Activated CD8-positive, alpha-beta memory T cell treated with anti-CD3 and anti-CD28 coated beads, Interleukin-2, amount 10 ng/mL, durations not matched to agents 7 days and 5 days (primary cell): ENCODE measurements around the gene TENM4. TPM values are rescaled to one million over a fixed set of nuclear protein-coding genes. Genes with fewer than 3 reads are reported as not detected.

Source experiments
- ATAC-seq: fragments of 150-1000 bp; cut with Tn5 transposase; one replicate; pipeline ENCODE4 v1.10.0; 2021; ENCODE audit warnings: moderate library complexity
- CTCF ChIA-PET: fragments of 350-600 bp; sonication (Branson Sonifier 250); formaldehyde crosslinking; loops from one replicate; lab custom pipeline; 2021; ENCODE audit warnings: antibody characterized with exemption; lab: Charles Lee
- DNase-seq: peaks from one replicate; pipeline ENCODE4 v3.0.0-alpha.2; 2020
- H3K27ac Mint-ChIP-seq: one replicate; pipeline ENCODE4 v1.8.0; 2021; ENCODE audit warnings: mild to moderate bottlenecking, mixed read lengths
- H3K27me3 Mint-ChIP-seq: one replicate; pipeline ENCODE4 v1.8.0; 2021; ENCODE audit warnings: mixed read lengths
- H3K36me3 Mint-ChIP-seq: one replicate; pipeline ENCODE4 v1.8.0; 2021; ENCODE audit warnings: mild to moderate bottlenecking, mixed read lengths
- H3K4me1 Mint-ChIP-seq: one replicate; pipeline ENCODE4 v1.8.0; 2021; ENCODE audit warnings: mixed read lengths
- H3K4me3 Mint-ChIP-seq: one replicate; pipeline ENCODE4 v1.8.0; 2021; ENCODE audit warnings: mild to moderate bottlenecking, moderate library complexity, mixed read lengths
- H3K9me3 Mint-ChIP-seq: one replicate; pipeline ENCODE4 v1.8.0; 2022; ENCODE audit warnings: low read depth, mixed read lengths
- total RNA-seq, 2 experiments: library from RNA; stranded (reverse); gene quantifications; one replicate each; pipeline ENCODE4 v1.2.3, GENCODE V29; 2021

TENM4 gene
- total RNA-seq, 2 experiments from 2014 or later = not detected

- H3K36me3 Mint-ChIP-seq = no peaks in the 10 kb centered on the region
- H3K27me3 Mint-ChIP-seq = no peaks in the 10 kb centered on the region
- no peaks in the 10 kb centered on the region for H3K4me1 Mint-ChIP-seq
- H3K9me3 Mint-ChIP-seq = no peaks in the 10 kb centered on the region
- no peak overlapping the region for H3K27ac Mint-ChIP-seq
- ATAC-seq (no peak), DNase-seq (no peak)
- H3K4me3 Mint-ChIP-seq = no peak overlapping the region
- CTCF ChIA-PET = interaction anchor here (1.2 kb wide), 1 partner anchor 438 kb away, joined by 3 read pairs; no protein-coding TSS in a partner anchor
Measured at GRCh38 chr11:79083352-79083751, 357.5 kb downstream of the TENM4 start.

- H3K36me3 Mint-ChIP-seq = no peaks in the 10 kb centered on the region
- no peak overlapping the region for H3K27ac Mint-ChIP-seq
- DNase-seq = no peak
- no peak for ATAC-seq
- H3K4me1 Mint-ChIP-seq = no peaks in the 10 kb centered on the region
- no peaks in the 10 kb centered on the region for H3K27me3 Mint-ChIP-seq
- CTCF ChIA-PET = interaction anchor here (1.2 kb wide), 1 partner anchor 437 kb away, joined by 3 read pairs; no protein-coding TSS in a partner anchor
- H3K9me3 Mint-ChIP-seq = no peaks in the 10 kb centered on the region
- no peak overlapping the region for H3K4me3 Mint-ChIP-seq
Measured at GRCh38 chr11:79082907-79083306, 357.9 kb downstream of the TENM4 start.

GRCh38 chr11:79082280-79082679 lies 358.6 kb downstream of the TENM4 start:
- H3K9me3 Mint-ChIP-seq = no peaks in the 10 kb centered on the region
- H3K27me3 Mint-ChIP-seq = no peaks in the 10 kb centered on the region
- no peak for DNase-seq
- no peaks in the 10 kb centered on the region for H3K36me3 Mint-ChIP-seq
- ATAC-seq = no peak
- H3K4me1 Mint-ChIP-seq = no peaks in the 10 kb centered on the region
- no peak overlapping the region for H3K27ac Mint-ChIP-seq
- CTCF ChIA-PET = interaction anchor here (1.2 kb wide), 1 partner anchor 437 kb away, joined by 3 read pairs; no protein-coding TSS in a partner anchor
- H3K4me3 Mint-ChIP-seq = no peak overlapping the region

GRCh38 chr11:79081471-79082031 lies 359.3 kb downstream of the TENM4 start:
- Mint-ChIP-seq H3K4me1 (no peaks in the 10 kb centered on the region), H3K27me3 (no peaks in the 10 kb centered on the region), H3K36me3 (no peaks in the 10 kb centered on the region), H3K4me3 (no peak overlapping the region), H3K27ac (no peak overlapping the region), H3K9me3 (no peaks in the 10 kb centered on the region)
- no peak for ATAC-seq
- CTCF ChIA-PET = no interaction called here
- DNase-seq = no peak

- DNase-seq (no peak), ATAC-seq (no peak)
- Mint-ChIP-seq H3K36me3 (no peaks in the 10 kb centered on the region), H3K9me3 (no peaks in the 10 kb centered on the region), H3K27ac (no peak overlapping the region), H3K4me3 (no peak overlapping the region), H3K4me1 (no peaks in the 10 kb centered on the region), H3K27me3 (no peaks in the 10 kb centered on the region)
- CTCF ChIA-PET = no interaction called here
Measured at GRCh38 chr11:79080551-79080950, 360.3 kb downstream of the TENM4 start.

GRCh38 chr11:79078999-79079398 lies 361.8 kb downstream of the TENM4 start:
- Mint-ChIP-seq H3K27me3 (no peaks in the 10 kb centered on the region), H3K4me1 (no peaks in the 10 kb centered on the region), H3K9me3 (no peaks in the 10 kb centered on the region), H3K36me3 (no peaks in the 10 kb centered on the region), H3K4me3 (no peak overlapping the region), H3K27ac (no peak overlapping the region)
- DNase-seq (no peak), ATAC-seq (no peak)
- CTCF ChIA-PET = interaction anchor here (1.4 to 1.8 kb wide), 2 partner anchors 11 to 433 kb away, joined by 3 to 11 read pairs; no protein-coding TSS in a partner anchor

- H3K36me3 Mint-ChIP-seq = no peaks in the 10 kb centered on the region
- H3K9me3 Mint-ChIP-seq = no peaks in the 10 kb centered on the region
- H3K27ac Mint-ChIP-seq = no peak overlapping the region
- no peaks in the 10 kb centered on the region for H3K27me3 Mint-ChIP-seq
- no peaks in the 10 kb centered on the region for H3K4me1 Mint-ChIP-seq
- DNase-seq (no peak), ATAC-seq (no peak)
- CTCF ChIA-PET = interaction anchor here (1.8 kb wide), 1 partner anchor 433 kb away, joined by 11 read pairs; no protein-coding TSS in a partner anchor
- no peak overlapping the region for H3K4me3 Mint-ChIP-seq
Measured at GRCh38 chr11:79078456-79078855, 362.4 kb downstream of the TENM4 start.

GRCh38 chr11:79077702-79078330 lies 363.0 kb downstream of the TENM4 start:
- DNase-seq (no peak), ATAC-seq (no peak)

GRCh38 chr11:79076526-79077115 lies 364.2 kb downstream of the TENM4 start:
- Mint-ChIP-seq H3K4me3 (no peak overlapping the region), H3K27ac (no peak overlapping the region)
- DNase-seq = peak; percentile 43

More at GRCh38 chr11:79077702-79078330, 363.0 kb downstream of the TENM4 start:
- Mint-ChIP-seq H3K27ac (no peak overlapping the region), H3K27me3 (no peaks in the 10 kb centered on the region), H3K36me3 (no peaks in the 10 kb centered on the region), H3K4me3 (no peak overlapping the region), H3K4me1 (no peaks in the 10 kb centered on the region), H3K9me3 (no peaks in the 10 kb centered on the region)
- CTCF ChIA-PET = interaction anchor here (1.8 kb wide), 1 partner anchor 432 kb away, joined by 11 read pairs; no protein-coding TSS in a partner anchor

GRCh38 chr11:79074547-79074946 lies 366.3 kb downstream of the TENM4 start:
- CTCF ChIA-PET = interaction anchor here (1.3 kb wide), 1 partner anchor 429 kb away, joined by 4 read pairs; no protein-coding TSS in a partner anchor
- ATAC-seq (no peak), DNase-seq (no peak)
- no peak overlapping the region for H3K27ac Mint-ChIP-seq
- no peak overlapping the region for H3K4me3 Mint-ChIP-seq
- H3K27me3 Mint-ChIP-seq = no peaks in the 10 kb centered on the region
- H3K36me3 Mint-ChIP-seq = no peaks in the 10 kb centered on the region
- no peaks in the 10 kb centered on the region for H3K9me3 Mint-ChIP-seq
- H3K4me1 Mint-ChIP-seq = no peaks in the 10 kb centered on the region

More at GRCh38 chr11:79076526-79077115, 364.2 kb downstream of the TENM4 start:
- ATAC-seq = no peak
- Mint-ChIP-seq H3K4me1 (no peaks in the 10 kb centered on the region), H3K27me3 (no peaks in the 10 kb centered on the region), H3K36me3 (no peaks in the 10 kb centered on the region), H3K9me3 (no peaks in the 10 kb centered on the region)
- CTCF ChIA-PET = interaction anchor here (2.1 kb wide), 1 partner anchor 431 kb away, joined by 16 read pairs; no protein-coding TSS in a partner anchor

GRCh38 chr11:79071190-79071589 lies 369.6 kb downstream of the TENM4 start:
- Mint-ChIP-seq H3K36me3 (no peaks in the 10 kb centered on the region), H3K9me3 (no peaks in the 10 kb centered on the region), H3K27me3 (peaks cover 8% of the 10 kb centered on the region), H3K27ac (no peak overlapping the region), H3K4me3 (no peak overlapping the region), H3K4me1 (no peaks in the 10 kb centered on the region)
- no peak for ATAC-seq
- CTCF ChIA-PET = no interaction called here
- DNase-seq = no peak

GRCh38 chr11:79070518-79070917 lies 370.3 kb downstream of the TENM4 start:
- no peaks in the 10 kb centered on the region for H3K9me3 Mint-ChIP-seq
- CTCF ChIA-PET = no interaction called here
- DNase-seq (no peak), ATAC-seq (no peak)
- no peak overlapping the region for H3K4me3 Mint-ChIP-seq
- no peak overlapping the region for H3K27ac Mint-ChIP-seq
- H3K36me3 Mint-ChIP-seq = no peaks in the 10 kb centered on the region
- H3K4me1 Mint-ChIP-seq = no peaks in the 10 kb centered on the region
- H3K27me3 Mint-ChIP-seq = peaks cover 8% of the 10 kb centered on the region

- Mint-ChIP-seq H3K27me3 (peaks cover 8% of the 10 kb centered on the region), H3K27ac (no peak overlapping the region), H3K9me3 (no peaks in the 10 kb centered on the region), H3K36me3 (no peaks in the 10 kb centered on the region), H3K4me3 (no peak overlapping the region), H3K4me1 (no peaks in the 10 kb centered on the region)
- no peak for DNase-seq
- ATAC-seq = no peak
- CTCF ChIA-PET = no interaction called here
Measured at GRCh38 chr11:79069504-79069903, 371.3 kb downstream of the TENM4 start.
